ENCODE results near the gene IFT57. TPM values are rescaled to one million over a fixed set of nuclear protein-coding genes. Genes with fewer than 3 reads are reported as not detected.

IFT57 gene
- total and polyA plus RNA-seq, 10 of the 15 experiments (the other 5 are each of a cell fraction or from before 2014, with no cell fraction given) = 1.8 to 25.0 (median 7.5) TPM

DNA sequence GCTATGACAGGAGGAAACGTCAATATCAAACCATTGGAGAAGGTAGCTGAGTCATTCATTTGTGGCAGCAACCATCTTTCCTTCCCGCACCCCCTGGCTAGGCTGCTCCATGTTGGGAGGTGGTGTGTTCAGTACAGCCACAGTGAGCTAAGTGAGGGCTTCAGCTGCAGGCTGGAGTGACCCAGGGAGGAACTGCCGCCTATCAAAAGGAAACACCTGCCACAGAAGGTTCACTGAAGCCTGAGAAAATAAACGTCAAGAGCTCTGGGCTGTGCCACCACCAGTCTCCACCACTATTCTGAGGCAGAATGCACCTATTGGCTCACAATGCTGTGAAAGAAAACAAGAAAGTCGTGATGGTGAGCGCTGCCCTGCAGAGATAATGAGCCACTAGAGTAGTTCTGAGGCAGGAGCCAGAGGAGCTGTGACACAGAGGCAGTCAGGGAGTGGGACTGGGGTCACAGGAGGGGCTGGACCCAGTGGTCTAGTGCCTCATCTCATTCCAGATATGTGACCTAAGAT is 96.6 kb downstream of the IFT57 start (continued):
- TF ChIP-seq HSF1 (IDR thresholded peaks at IDR 0.05; ENCODE audit: low read depth, low read length) (no peak), TCF3 (IDR thresholded peaks at IDR 0.05; ENCODE audit: borderline replicate concordance, insufficient read depth, low read depth, low read length) (peak; percentile 95), CBX5 (IDR thresholded peaks at IDR 0.05; ENCODE audit: low read depth) (no peak), USF1 (IDR thresholded peaks at IDR 0.05; ENCODE audit: borderline replicate concordance, extremely low read length, insufficient read depth, low read depth, low read length) (no peak), REST (IDR thresholded peaks at IDR 0.05; ENCODE audit: low read depth, low read length) (no peak), DPF2 (IDR thresholded peaks at IDR 0.05) (no peak), IKZF1 (conservative IDR thresholded peaks at IDR 0.05) (peak; percentile 22; the same call in 1 of the 2 replicates), RBBP5 (conservative IDR thresholded peaks at IDR 0.05) (no peak), FOS (IDR thresholded peaks at IDR 0.05; ENCODE audit: borderline replicate concordance, extremely low read depth, insufficient read length) (no peak), NBN (IDR thresholded peaks at IDR 0.05) (peak; percentile 17; the same call in 1 of the 2 replicates), SREBF1 (IDR thresholded peaks at IDR 0.05; ENCODE audit: low read length) (no peak), ZNF274 (IDR thresholded peaks at IDR 0.05; ENCODE audit: insufficient read depth, insufficient read length) (no peak), ESRRA (IDR thresholded peaks at IDR 0.05; ENCODE audit: low read length) (no peak), CHD2 (IDR thresholded peaks at IDR 0.05; ENCODE audit: borderline replicate concordance, low read depth, low read length) (no peak)
- TF ChIP-seq, protein P1, sequence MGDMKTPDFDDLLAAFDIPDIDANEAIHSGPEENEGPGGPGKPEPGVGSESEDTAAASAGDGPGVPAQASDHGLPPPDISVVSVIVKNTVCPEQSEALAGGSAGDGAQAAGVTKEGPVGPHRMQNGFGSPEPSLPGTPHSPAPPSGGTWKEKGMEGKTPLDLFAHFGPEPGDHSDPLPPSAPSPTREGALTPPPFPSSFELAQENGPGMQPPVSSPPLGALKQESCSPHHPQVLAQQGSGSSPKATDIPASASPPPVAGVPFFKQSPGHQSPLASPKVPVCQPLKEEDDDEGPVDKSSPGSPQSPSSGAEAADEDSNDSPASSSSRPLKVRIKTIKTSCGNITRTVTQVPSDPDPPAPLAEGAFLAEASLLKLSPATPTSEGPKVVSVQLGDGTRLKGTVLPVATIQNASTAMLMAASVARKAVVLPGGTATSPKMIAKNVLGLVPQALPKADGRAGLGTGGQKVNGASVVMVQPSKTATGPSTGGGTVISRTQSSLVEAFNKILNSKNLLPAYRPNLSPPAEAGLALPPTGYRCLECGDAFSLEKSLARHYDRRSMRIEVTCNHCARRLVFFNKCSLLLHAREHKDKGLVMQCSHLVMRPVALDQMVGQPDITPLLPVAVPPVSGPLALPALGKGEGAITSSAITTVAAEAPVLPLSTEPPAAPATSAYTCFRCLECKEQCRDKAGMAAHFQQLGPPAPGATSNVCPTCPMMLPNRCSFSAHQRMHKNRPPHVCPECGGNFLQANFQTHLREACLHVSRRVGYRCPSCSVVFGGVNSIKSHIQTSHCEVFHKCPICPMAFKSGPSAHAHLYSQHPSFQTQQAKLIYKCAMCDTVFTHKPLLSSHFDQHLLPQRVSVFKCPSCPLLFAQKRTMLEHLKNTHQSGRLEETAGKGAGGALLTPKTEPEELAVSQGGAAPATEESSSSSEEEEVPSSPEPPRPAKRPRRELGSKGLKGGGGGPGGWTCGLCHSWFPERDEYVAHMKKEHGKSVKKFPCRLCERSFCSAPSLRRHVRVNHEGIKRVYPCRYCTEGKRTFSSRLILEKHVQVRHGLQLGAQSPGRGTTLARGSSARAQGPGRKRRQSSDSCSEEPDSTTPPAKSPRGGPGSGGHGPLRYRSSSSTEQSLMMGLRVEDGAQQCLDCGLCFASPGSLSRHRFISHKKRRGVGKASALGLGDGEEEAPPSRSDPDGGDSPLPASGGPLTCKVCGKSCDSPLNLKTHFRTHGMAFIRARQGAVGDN (IDR thresholded peaks at IDR 0.05) = peak; percentile 47; the same call in 1 of the 2 replicates
- TF ChIP-seq, protein P2, sequence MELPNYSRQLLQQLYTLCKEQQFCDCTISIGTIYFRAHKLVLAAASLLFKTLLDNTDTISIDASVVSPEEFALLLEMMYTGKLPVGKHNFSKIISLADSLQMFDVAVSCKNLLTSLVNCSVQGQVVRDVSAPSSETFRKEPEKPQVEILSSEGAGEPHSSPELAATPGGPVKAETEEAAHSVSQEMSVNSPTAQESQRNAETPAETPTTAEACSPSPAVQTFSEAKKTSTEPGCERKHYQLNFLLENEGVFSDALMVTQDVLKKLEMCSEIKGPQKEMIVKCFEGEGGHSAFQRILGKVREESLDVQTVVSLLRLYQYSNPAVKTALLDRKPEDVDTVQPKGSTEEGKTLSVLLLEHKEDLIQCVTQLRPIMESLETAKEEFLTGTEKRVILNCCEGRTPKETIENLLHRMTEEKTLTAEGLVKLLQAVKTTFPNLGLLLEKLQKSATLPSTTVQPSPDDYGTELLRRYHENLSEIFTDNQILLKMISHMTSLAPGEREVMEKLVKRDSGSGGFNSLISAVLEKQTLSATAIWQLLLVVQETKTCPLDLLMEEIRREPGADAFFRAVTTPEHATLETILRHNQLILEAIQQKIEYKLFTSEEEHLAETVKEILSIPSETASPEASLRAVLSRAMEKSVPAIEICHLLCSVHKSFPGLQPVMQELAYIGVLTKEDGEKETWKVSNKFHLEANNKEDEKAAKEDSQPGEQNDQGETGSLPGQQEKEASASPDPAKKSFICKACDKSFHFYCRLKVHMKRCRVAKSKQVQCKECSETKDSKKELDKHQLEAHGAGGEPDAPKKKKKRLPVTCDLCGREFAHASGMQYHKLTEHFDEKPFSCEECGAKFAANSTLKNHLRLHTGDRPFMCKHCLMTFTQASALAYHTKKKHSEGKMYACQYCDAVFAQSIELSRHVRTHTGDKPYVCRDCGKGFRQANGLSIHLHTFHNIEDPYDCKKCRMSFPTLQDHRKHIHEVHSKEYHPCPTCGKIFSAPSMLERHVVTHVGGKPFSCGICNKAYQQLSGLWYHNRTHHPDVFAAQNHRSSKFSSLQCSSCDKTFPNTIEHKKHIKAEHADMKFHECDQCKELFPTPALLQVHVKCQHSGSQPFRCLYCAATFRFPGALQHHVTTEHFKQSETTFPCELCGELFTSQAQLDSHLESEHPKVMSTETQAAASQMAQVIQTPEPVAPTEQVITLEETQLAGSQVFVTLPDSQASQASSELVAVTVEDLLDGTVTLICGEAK (IDR thresholded peaks at IDR 0.05; ENCODE audit: borderline replicate concordance) = no peak
